HepG2 (cell line): ENCODE results near the gene RPS19. TPM values are rescaled to one million over a fixed set of nuclear protein-coding genes. Genes with fewer than 3 reads are reported as not detected.

Experiments used
- ATAC-seq: fragments of 200-7000 bp; cut with Tn5 transposase; 3 replicates; pipeline ENCODE4 v1.9.1; 2020; ENCODE audit warnings: mild to moderate bottlenecking, moderate library complexity
- BruUV-seq: library from RNA; stranded (reverse); fragments of 400-500 nt; replicated peaks from 2 replicates; lab custom pipeline; 2021; lab: Mats Ljungman, UMichigan
- CTCF ChIA-PET: fragments of 300-600 bp; formaldehyde crosslinking; extraction: SDS; loops from one replicate; lab custom pipeline; 2021; ENCODE audit warnings: low total read pairs, inconsistent platforms, low intra/inter-chr PET ratio; lab: Yijun Ruan, JAX
- POLR2A ChIA-PET: fragments of 350-600 bp; sonication (Branson Sonifier 250); formaldehyde crosslinking; loops from one replicate; lab custom pipeline; 2020; ENCODE audit warnings: antibody characterized with exemption, inconsistent platforms; lab: Yijun Ruan, JAX
- DNase-seq: peaks from one replicate; pipeline ENCODE4 v3.0.0-alpha.2; 2015; ENCODE audit warnings: low spot score
- FAIRE-seq: peaks from 3 replicates; lab custom pipeline; 2011; peaks lifted over from hg19 to GRCh38; lab: Jason Lieb, UNC
- H2AFZ ChIP-seq: one replicate; pipeline ENCODE4 v1.6.1; 2011; ENCODE audit warnings: low read length, inconsistent platforms
- H3K27ac ChIP-seq: fragments of 300-600 bp; 3 replicates; pipeline ENCODE4 v1.8.0; 2011; ENCODE audit warnings: mixed run types, mild to moderate bottlenecking, mixed read lengths, low read length, inconsistent platforms; ENCODE audit not compliant: insufficient read depth; ENCODE audit errors: extremely low read length
- H3K27me3 ChIP-seq, 2 experiments: fragments of 200-600 bp in 1 of 2; 2 replicates in 1 of 2; 3 replicates in 1 of 2; pipeline versions ENCODE4 v1.6.0 to v1.8.0; 2011; ENCODE audit warnings: low read length in 2 of 2, mild to moderate bottlenecking in 2 of 2, moderate library complexity in 2 of 2, inconsistent platforms in 1 of 2; ENCODE audit not compliant: insufficient read depth in 2 of 2, control insufficient read depth in 1 of 2
- H3K36me3 ChIP-seq, 2 experiments: fragments of 200-600 bp in 1 of 2; replicated peaks in 1 of 2; 2 replicates in 1 of 2; 3 replicates in 1 of 2; pipeline versions ENCODE4 v1.5.1 to v1.8.0; 2011; ENCODE audit warnings: low read length in 2 of 2, inconsistent platforms in 1 of 2; ENCODE audit not compliant: insufficient read depth in 2 of 2, control insufficient read depth in 1 of 2
- H3K4me1 ChIP-seq: 2 replicates; pipeline ENCODE4 v1.5.1; 2012; ENCODE audit warnings: low read length, inconsistent platforms; ENCODE audit not compliant: insufficient read depth
- H3K4me2 ChIP-seq: 2 replicates; pipeline ENCODE4 v1.6.0; 2011; ENCODE audit warnings: low read depth, low read length, inconsistent platforms
- H3K4me3 ChIP-seq, 3 experiments: fragments of 200-600 bp in 1 of 3; sonication (generic), shearing (Covaris generic) in 1 of 3; replicated peaks in 1 of 3; 2 replicates each; pipeline ENCODE4 v1.5.1; 2011 to 2016; ENCODE audit warnings: low read length in 3 of 3, inconsistent platforms in 2 of 3, low read depth in 2 of 3, mild to moderate bottlenecking in 2 of 3, control low read depth in 1 of 3, mixed read lengths in 1 of 3; ENCODE audit not compliant: insufficient read depth in 1 of 3
- H3K79me2 ChIP-seq: one replicate; pipeline ENCODE4 v1.6.1; 2011; ENCODE audit warnings: low read length, inconsistent platforms; ENCODE audit not compliant: insufficient read depth
- H3K9ac ChIP-seq: 2 replicates; pipeline ENCODE4 v1.6.0; 2011; ENCODE audit warnings: mild to moderate bottlenecking, low read depth, low read length, inconsistent platforms; ENCODE audit not compliant: insufficient read depth
- H3K9me3 ChIP-seq: 2 replicates; pipeline ENCODE4 v1.5.1; 2012; ENCODE audit warnings: mild to moderate bottlenecking, low read length
- H4K20me1 ChIP-seq: 2 replicates; pipeline ENCODE4 v1.6.0; 2011; ENCODE audit warnings: inconsistent platforms, mild to moderate bottlenecking, low read length, moderate library complexity; ENCODE audit not compliant: insufficient read depth
- GTF3A ChIP-seq: sonication (generic); formaldehyde crosslinking; conservative IDR thresholded peaks from 2 replicates; pipeline ENCODE4 v1.4.0; 2020; ENCODE audit warnings: mild to moderate bottlenecking, missing genetic modification reagents
- MBD4 ChIP-seq: IDR thresholded peaks from 2 replicates; pipeline ENCODE4 v1.6.1; 2012; ENCODE audit warnings: low read length, inconsistent platforms, borderline replicate concordance
- MIXL1 ChIP-seq: IDR thresholded peaks from 2 replicates; pipeline ENCODE4 v1.6.1; 2016
- RORA ChIP-seq: sonication (generic); formaldehyde crosslinking; IDR thresholded peaks from 2 replicates; pipeline ENCODE4 v1.5.0; 2020; ENCODE audit warnings: mild to moderate bottlenecking, missing genetic modification reagents, moderate library complexity
- ZFAT ChIP-seq: sonication (generic); formaldehyde crosslinking; conservative IDR thresholded peaks from 2 replicates; pipeline ENCODE4 v1.8.1; 2023; ENCODE audit warnings: missing genetic modification reagents, inconsistent platforms
- ZMYM2 ChIP-seq: sonication (generic); formaldehyde crosslinking; IDR thresholded peaks from 2 replicates; pipeline ENCODE4 v1.8.0; 2022; ENCODE audit warnings: mild to moderate bottlenecking, missing genetic modification reagents
- ZNF7 ChIP-seq: IDR thresholded peaks from 2 replicates; pipeline ENCODE4 v1.6.1; 2016; ENCODE audit warnings: missing biosample characterization, missing genetic modification reagents
- ZNF749 ChIP-seq: sonication (generic); formaldehyde crosslinking; IDR thresholded peaks from 2 replicates; pipeline ENCODE4 v1.8.0; 2022; ENCODE audit warnings: mild to moderate bottlenecking, missing genetic modification reagents, moderate library complexity, borderline replicate concordance
- WGBS: methylation state at CpG from one replicate; pipeline ENCODE4 v1.1.6; 2017; ENCODE audit warnings: low lambda C conversion rate; 5-methylcytosine and 5-hydroxymethylcytosine counted together
- in situ Hi-C: cut with HindIII; loops from 2 replicates; pipeline ENCODE4 v1.10.0; 2017; ENCODE audit warnings: low pct_unique_long_range_greater_than_20kb; ENCODE audit not compliant: extremely low pct_ligation_motif_present
- intact Hi-C: fragments of 100-400 bp; cut with micrococcal nuclease; formaldehyde crosslinking; loops from one replicate; pipeline ENCODE4 v1.10.0; 2022; ENCODE audit not compliant: unreplicated experiment
- polyA plus RNA-seq, 8 experiments: library from polyadenylated mRNA; depleted of rRNA in 3 of 8; stranded (reverse) in 7 of 8; unstranded in 1 of 8; fragments of >200 nt; fragmentation: Illumina TruSeq in 4 of 8; extraction: Trizol in 4 of 8; gene quantifications; 2 replicates each; pipeline versions ENCODE4 v1.2.1 to v1.2.3, GENCODE V29; 2011 to 2016; ENCODE audit warnings: low read depth in 4 of 8, missing spikeins in 1 of 8, mixed read lengths in 1 of 8; ENCODE audit not compliant: insufficient read depth in 1 of 8
- total RNA-seq, 5 experiments: library from RNA; depleted of rRNA; stranded (reverse); fragments of >200 nt; fragmentation: Illumina TruSeq; extraction: Trizol; gene quantifications; 2 replicates each; pipeline ENCODE4 v1.2.3, GENCODE V29; 2016; ENCODE audit warnings: low read depth in 1 of 5
- TF ChIP-seq, protein P1 (sequence below): sonication (generic); formaldehyde crosslinking; IDR thresholded peaks from 2 replicates; pipeline ENCODE4 v1.4.0; 2020; ENCODE audit warnings: missing genetic modification reagents, mild to moderate bottlenecking, borderline replicate concordance
- TF ChIP-seq, protein P2 (sequence below): sonication (generic); formaldehyde crosslinking; IDR thresholded peaks from 2 replicates; pipeline ENCODE4 v1.9.0; 2021; ENCODE audit warnings: missing genetic modification reagents, borderline replicate concordance
- TF ChIP-seq, protein P3 (sequence below): sonication (generic); formaldehyde crosslinking; IDR thresholded peaks from 2 replicates; pipeline ENCODE4 v1.4.0; 2020; ENCODE audit warnings: missing genetic modification reagents

Gene RPS19
- total and polyA plus RNA-seq, 2 of the 13 experiments (the other 11 are each of a cell fraction or from before 2014, with no cell fraction given), result 1,983 to 4,758 TPM

DNA sequence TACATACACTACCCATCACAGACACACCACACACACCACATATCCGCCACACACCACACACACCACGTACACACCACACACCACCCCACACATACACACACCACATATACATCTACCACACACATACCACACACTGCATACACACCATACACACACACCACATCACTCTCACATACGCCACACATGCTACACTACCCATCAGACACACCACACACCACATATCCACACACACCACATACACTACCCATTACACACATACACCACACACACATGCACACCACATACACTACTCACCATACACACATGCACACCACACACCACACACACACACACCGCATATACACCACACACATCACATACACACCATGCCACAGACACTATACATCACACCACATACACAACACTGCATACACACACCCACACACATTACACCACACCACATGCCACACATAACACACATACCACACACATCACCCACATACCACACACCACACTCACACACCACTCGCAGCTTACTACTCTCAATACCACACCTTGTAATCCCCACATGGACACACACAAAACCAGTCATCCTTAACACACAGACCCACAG lies 58.7 kb downstream of the RPS19 start:
- H3K36me3 ChIP-seq, result no peaks in the 10 kb centered on the region
- no peaks in the 10 kb centered on the region for H3K9me3 ChIP-seq
- CTCF ChIA-PET, result no interaction called here
- no peak for ATAC-seq
- no peaks in the 10 kb centered on the region for H4K20me1 ChIP-seq
- H3K79me2 ChIP-seq, result no peaks in the 10 kb centered on the region
- H2AFZ ChIP-seq, result no peak overlapping the region
- TF ChIP-seq MIXL1 (CRISPR knock-in tag) (no peak), RORA (CRISPR knock-in tag) (no peak), ZFAT (CRISPR knock-in tag) (no peak), ZMYM2 (CRISPR knock-in tag) (no peak), GTF3A (CRISPR knock-in tag) (no peak), ZNF7 (CRISPR knock-in tag) (no peak), ZNF749 (CRISPR knock-in tag) (no peak), MBD4 (no peak)
- TF ChIP-seq, protein P1, sequence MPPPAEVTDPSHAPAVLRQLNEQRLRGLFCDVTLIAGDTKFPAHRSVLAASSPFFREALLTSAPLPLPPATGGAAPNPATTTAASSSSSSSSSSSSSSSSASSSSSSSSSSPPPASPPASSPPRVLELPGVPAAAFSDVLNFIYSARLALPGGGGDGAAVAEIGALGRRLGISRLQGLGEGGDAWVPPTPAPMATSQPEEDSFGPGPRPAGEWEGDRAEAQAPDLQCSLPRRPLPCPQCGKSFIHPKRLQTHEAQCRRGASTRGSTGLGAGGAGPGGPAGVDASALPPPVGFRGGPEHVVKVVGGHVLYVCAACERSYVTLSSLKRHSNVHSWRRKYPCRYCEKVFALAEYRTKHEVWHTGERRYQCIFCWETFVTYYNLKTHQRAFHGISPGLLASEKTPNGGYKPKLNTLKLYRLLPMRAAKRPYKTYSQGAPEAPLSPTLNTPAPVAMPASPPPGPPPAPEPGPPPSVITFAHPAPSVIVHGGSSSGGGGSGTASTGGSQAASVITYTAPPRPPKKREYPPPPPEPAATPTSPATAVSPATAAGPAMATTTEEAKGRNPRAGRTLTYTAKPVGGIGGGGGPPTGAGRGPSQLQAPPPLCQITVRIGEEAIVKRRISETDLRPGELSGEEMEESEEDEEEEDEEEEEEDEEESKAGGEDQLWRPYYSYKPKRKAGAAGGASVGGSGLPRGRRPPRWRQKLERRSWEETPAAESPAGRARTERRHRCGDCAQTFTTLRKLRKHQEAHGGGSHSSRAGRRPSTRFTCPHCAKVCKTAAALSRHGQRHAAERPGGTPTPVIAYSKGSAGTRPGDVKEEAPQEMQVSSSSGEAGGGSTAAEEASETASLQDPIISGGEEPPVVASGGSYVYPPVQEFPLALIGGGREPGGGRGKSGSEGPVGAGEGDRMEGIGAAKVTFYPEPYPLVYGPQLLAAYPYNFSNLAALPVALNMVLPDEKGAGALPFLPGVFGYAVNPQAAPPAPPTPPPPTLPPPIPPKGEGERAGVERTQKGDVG (CRISPR knock-in tag), result no peak
- TF ChIP-seq, protein P2, sequence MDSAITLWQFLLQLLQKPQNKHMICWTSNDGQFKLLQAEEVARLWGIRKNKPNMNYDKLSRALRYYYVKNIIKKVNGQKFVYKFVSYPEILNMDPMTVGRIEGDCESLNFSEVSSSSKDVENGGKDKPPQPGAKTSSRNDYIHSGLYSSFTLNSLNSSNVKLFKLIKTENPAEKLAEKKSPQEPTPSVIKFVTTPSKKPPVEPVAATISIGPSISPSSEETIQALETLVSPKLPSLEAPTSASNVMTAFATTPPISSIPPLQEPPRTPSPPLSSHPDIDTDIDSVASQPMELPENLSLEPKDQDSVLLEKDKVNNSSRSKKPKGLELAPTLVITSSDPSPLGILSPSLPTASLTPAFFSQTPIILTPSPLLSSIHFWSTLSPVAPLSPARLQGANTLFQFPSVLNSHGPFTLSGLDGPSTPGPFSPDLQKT, result no peak
- TF ChIP-seq, protein P3, sequence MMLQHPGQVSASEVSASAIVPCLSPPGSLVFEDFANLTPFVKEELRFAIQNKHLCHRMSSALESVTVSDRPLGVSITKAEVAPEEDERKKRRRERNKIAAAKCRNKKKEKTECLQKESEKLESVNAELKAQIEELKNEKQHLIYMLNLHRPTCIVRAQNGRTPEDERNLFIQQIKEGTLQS (CRISPR knock-in tag), result no peak
- TF ChIP-seq, all 625 proteins: peak for 0
- Histone ChIP-seq H3K27me3 (peaks cover 4 to 37% of the 10 kb centered on the region in 2 experiments), H3K4me2 (no peak overlapping the region), H3K9ac (no peak overlapping the region), H3K4me1 (no peaks in the 10 kb centered on the region), H3K27ac (no peak overlapping the region), H3K4me3 (no peak overlapping the region)
- POLR2A ChIA-PET, result no interaction called here
- DNase-seq (no peak), FAIRE-seq (peak; percentile 8)
- intact Hi-C loops, result no loop called here
- in situ Hi-C loops, result no loop called here
- WGBS, result 51% methylated on average over 5 of the region's 5 CpGs
- no TSS peak for BruUV-seq
